Duodenal mucosa (tissue), 2 donors: ENCODE data around the gene SLC6A7.

Source experiments
- H3K27ac ChIP-seq: one replicate; pipeline ENCODE4 v1.7.0; 2013; ENCODE audit warnings: low read depth, low read length
- H3K27me3 ChIP-seq, 2 donors: one replicate each; pipeline ENCODE4 v1.7.0; 2013; ENCODE audit warnings: low read length in 2 of 2, control low read depth in 1 of 2; ENCODE audit not compliant: insufficient read depth in 2 of 2, control insufficient read depth in 1 of 2
- H3K36me3 ChIP-seq, 2 donors: one replicate each; pipeline ENCODE4 v1.7.0; 2013; ENCODE audit warnings: low read length in 2 of 2, control low read depth in 1 of 2; ENCODE audit not compliant: insufficient read depth in 2 of 2, control insufficient read depth in 1 of 2
- H3K4me1 ChIP-seq, 2 donors: one replicate each; pipeline ENCODE4 v1.7.0; 2013; ENCODE audit warnings: low read length in 2 of 2, control low read depth in 1 of 2; ENCODE audit not compliant: insufficient read depth in 2 of 2, control insufficient read depth in 1 of 2
- H3K4me3 ChIP-seq, 2 donors: one replicate each; pipeline ENCODE4 v1.7.0; 2013; ENCODE audit warnings: low read length in 2 of 2, low read depth in 1 of 2
- H3K9ac ChIP-seq, 2 donors: one replicate each; pipeline ENCODE4 v1.7.0; 2013; ENCODE audit warnings: low read length in 2 of 2, low read depth in 1 of 2
- H3K9me3 ChIP-seq, 2 donors: one replicate each; pipeline ENCODE4 v1.7.0; 2013; ENCODE audit warnings: low read length in 2 of 2, control low read depth in 1 of 2; ENCODE audit not compliant: control insufficient read depth in 1 of 2

SLC6A7 gene

DNA sequence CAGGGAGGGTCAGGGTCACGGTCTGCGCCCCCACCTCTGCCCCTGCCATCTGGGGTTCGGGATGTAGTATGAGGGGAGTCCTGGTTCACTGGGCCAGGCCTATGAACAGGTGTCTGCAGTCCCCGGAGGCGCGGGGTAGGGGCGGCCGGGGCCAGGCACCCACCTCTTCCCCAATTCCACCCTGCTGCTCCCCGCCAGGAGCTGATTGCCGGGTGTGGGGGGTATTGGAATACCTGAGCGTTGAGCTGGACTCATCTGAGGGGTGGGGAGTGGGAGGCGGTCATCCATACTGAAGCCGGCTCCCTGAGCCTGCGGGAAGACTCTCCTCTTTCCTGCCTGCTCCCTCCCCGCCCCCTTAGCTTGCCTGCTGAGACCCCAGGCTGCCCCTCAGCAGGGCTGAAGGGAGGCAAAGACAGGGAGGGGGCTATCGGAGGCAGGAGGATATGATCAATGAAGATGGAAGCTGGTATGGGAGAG is 679 bp downstream of the SLC6A7 start:
- Histone ChIP-seq H3K4me3 (no peak overlapping the region), H3K27ac (no peak overlapping the region), H3K9ac (no peak overlapping the region)

DNA sequence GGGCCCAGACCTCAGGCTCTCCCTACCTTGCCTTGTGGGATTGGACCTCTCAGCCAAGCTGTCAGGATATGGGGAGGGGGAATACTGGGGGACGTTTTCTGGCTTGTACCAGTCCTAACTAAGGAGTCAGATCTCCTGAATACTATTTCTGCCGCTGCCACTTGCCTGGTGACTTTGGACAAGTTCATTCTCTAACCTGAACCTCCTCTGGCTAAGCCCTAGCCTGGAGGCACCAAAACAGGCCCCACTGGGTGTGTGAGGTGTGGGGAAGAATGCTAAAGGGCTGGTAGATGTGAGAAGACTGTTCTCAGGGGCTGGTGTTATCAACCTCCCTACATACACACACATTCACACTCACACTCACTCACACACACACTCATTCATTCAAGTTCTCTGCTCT is 1.1 kb downstream of the SLC6A7 start:
- Histone ChIP-seq H3K4me3 (no peak overlapping the region), H3K27ac (no peak overlapping the region), H3K36me3 (no peaks in the 10 kb centered on the region), H3K4me1 (peaks cover 32 to 33% of the 10 kb centered on the region in 2 donors), H3K9ac (no peak overlapping the region), H3K27me3 (no peaks in the 10 kb centered on the region), H3K9me3 (no peaks in the 10 kb centered on the region)

More for the DNA sequence above, 679 bp downstream of the SLC6A7 start:
- H3K36me3 ChIP-seq: no peaks in the 10 kb centered on the region
- H3K9me3 ChIP-seq: no peaks in the 10 kb centered on the region
- peaks cover 36 to 37% of the 10 kb centered on the region in 2 donors for H3K4me1 ChIP-seq
- H3K27me3 ChIP-seq: no peaks in the 10 kb centered on the region

DNA sequence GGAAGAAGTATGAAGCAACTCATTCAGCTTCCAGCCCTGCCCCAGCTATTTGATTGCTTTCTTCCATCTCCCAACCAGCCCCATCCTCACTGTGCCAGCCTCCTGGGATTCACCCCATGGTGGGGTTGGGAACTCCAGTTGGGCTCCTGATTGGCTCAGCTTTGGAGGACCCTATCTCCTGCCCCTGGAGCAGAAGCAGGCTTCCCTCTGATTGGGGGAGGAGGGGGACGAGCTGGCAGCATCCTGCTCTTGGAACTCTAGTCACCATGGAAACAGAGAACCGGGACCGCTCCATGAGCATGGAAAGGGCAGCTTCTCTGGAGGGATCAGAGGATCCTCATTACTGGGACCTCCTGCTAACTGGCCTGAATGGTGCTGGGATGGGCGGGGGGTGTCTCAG is 2.6 kb downstream of the SLC6A7 start:
- Histone ChIP-seq H3K27me3 (no peaks in the 10 kb centered on the region), H3K9ac (no peak overlapping the region), H3K4me3 (no peak overlapping the region), H3K4me1 (peaks cover 17 to 22% of the 10 kb centered on the region in 2 donors), H3K27ac (no peak overlapping the region), H3K9me3 (no peaks in the 10 kb centered on the region), H3K36me3 (no peaks in the 10 kb centered on the region)

DNA sequence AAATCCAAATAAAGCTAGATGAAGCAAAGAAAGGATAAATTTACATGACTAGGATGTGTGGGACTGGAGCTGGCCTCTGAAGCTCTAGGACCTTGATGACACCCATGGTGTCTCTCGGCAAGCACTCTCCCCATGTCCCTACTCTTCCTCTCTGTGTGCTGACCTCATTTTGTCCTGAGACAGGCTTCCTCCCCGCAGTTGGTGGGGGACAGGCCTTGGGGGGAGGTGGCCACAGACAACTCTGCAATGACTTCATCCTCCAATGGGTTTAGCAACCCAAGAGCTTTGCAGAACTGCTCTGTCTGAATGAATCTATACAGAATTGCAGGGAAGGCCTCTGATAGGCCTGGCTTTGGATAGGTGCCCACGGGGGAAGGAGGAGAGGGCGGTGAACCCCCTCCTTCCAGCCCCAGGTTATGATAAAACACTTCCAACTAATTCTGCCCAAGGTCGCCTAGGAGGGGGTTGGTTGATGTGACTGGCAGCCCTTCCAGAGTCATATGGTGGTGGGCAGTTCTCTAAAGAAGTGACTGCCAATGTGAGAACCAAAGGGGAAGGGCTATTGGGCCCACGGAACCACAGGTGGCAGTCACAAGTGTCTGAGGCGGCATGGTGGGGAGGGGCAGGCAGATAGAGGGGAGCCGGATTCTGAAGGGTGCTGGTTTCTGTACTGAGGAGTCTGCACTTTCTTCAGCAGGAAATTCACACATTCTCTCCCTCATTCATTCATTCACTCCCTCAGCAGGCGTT is 6.0 kb downstream of the SLC6A7 start:
- Histone ChIP-seq H3K4me1 (no peaks in the 10 kb centered on the region), H3K4me3 (no peak overlapping the region), H3K36me3 (no peaks in the 10 kb centered on the region), H3K27ac (no peak overlapping the region), H3K9me3 (no peaks in the 10 kb centered on the region), H3K9ac (no peak overlapping the region), H3K27me3 (no peaks in the 10 kb centered on the region)

DNA sequence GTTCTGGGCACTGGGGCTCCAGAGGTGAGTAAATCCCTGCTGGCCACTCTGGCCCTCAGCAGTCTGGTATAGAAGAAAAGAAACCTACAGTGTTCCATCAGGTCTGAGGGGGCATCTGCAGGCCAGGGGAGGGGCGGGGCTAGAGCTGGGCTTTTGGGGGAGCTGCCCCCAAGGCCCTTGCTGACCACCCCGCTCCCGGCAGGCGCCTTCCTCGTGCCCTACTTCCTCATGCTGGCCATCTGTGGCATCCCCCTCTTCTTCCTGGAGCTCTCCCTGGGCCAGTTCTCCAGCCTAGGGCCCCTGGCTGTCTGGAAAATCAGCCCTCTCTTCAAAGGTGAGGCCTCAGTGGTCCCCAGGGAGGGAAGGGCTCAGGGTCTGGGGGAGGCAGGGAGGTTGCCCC is 6.7 kb downstream of the SLC6A7 start:
- Histone ChIP-seq H3K9ac (no peak overlapping the region), H3K27me3 (no peaks in the 10 kb centered on the region), H3K27ac (no peak overlapping the region), H3K4me1 (no peaks in the 10 kb centered on the region), H3K4me3 (no peak overlapping the region), H3K9me3 (no peaks in the 10 kb centered on the region), H3K36me3 (no peaks in the 10 kb centered on the region)

DNA sequence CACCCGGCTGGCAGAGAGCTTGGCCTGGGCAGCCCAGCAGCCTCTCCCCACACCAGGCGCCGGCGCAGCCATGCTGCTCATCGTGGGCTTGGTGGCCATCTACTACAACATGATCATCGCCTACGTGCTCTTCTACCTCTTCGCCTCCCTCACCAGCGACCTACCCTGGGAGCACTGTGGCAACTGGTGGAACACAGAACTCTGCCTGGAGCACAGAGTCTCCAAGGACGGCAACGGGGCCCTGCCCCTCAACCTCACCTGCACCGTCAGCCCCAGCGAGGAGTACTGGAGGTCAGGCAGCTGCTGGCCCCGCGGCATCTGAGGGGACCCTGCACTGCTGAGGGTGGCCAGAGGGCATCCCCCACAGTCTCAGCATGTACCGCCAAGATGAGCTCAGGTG is 7.1 kb downstream of the SLC6A7 start:
- Histone ChIP-seq H3K27ac (no peak overlapping the region), H3K9me3 (no peaks in the 10 kb centered on the region), H3K4me3 (no peak overlapping the region)

DNA sequence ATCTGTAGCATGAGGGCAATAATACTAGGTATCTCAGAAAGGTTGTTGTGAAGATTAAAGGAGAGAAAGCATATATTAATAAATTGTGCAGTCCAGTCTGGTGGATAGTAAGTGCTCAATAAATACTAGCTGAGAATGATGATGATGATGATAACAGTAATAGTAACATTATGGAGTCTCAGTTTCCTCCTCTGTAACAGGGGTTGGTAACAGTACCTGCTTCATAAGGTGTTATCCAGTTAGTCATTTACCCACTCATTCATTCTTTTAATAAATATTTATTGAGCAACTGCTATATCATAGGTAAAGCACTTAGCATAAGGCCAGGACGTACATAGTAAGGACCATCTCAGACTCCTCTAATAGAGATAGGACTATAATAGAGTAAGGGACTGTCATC is 7.6 kb downstream of the SLC6A7 start:
- no peaks in the 10 kb centered on the region for H3K36me3 ChIP-seq
- H3K4me3 ChIP-seq: no peak overlapping the region
- no peaks in the 10 kb centered on the region for H3K9me3 ChIP-seq
- H3K27me3 ChIP-seq: no peaks in the 10 kb centered on the region
- no peak overlapping the region for H3K27ac ChIP-seq
- no peak overlapping the region for H3K9ac ChIP-seq
- H3K4me1 ChIP-seq: no peaks in the 10 kb centered on the region

More for the DNA sequence above, 7.1 kb downstream of the SLC6A7 start:
- Histone ChIP-seq H3K36me3 (no peaks in the 10 kb centered on the region), H3K4me1 (no peaks in the 10 kb centered on the region), H3K9ac (no peak overlapping the region), H3K27me3 (no peaks in the 10 kb centered on the region)

DNA sequence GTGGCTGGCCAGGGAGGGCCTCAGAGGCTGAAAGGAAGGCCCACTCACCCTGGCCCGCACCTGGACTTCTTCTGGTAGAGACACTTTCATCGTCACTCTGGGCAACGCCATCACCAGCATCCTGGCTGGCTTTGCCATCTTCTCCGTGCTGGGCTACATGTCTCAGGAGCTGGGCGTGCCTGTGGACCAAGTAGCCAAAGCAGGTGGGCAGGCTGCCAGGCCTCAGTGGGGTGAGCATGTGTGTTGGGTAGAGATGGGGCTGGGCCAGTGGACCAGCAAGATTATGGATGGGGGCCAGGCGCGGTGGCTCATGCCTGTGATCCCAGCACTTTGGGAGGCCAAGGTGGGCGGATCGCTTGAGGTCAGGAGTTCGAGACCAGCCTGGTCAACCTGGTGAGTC is 12.6 kb downstream of the SLC6A7 start:
- Histone ChIP-seq H3K27me3 (no peaks in the 10 kb centered on the region), H3K9ac (no peak overlapping the region), H3K9me3 (no peaks in the 10 kb centered on the region), H3K36me3 (no peaks in the 10 kb centered on the region), H3K27ac (no peak overlapping the region), H3K4me3 (no peak overlapping the region), H3K4me1 (no peaks in the 10 kb centered on the region)

DNA sequence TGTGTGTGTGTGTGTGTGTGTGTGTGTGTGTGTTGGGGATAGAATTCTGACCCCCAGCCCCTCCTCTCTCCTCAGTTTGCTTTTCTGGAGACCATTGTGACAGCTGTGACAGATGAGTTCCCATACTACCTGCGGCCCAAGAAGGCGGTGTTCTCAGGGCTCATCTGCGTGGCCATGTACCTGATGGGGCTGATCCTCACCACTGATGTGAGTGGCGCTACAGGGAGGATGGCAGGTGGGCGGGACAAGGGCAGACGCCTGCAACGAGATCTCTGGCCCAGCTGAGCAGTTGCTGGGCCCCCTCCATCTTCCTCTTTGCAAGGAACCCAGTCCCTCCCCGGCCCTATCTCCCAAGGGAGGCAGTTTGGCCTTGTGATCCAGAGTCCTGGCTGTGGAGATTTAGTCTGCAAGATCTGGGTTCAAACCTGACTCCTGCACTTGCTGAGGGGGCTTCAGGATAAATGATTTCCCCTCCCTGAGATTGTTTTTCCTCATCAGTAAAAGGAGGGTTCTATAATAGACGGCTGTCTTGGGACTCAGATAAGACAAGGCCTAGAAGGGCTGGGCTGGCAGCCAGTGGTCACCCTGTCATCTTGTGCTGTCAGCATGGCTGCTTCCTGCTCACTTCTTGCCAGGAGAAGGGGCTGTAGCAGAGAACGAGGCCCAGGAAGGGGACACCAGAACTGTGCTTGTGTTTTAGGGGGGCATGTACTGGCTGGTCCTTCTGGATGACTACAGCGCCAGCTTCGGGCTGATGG is 14.1 kb downstream of the SLC6A7 start:
- H3K4me1 ChIP-seq: peaks cover 7% of the 10 kb centered on the region in 2 donors
- no peak overlapping the region for H3K4me3 ChIP-seq
- H3K9me3 ChIP-seq: no peaks in the 10 kb centered on the region
- no peaks in the 10 kb centered on the region for H3K27me3 ChIP-seq
- no peak overlapping the region for H3K27ac ChIP-seq
- H3K9ac ChIP-seq: no peak overlapping the region
- H3K36me3 ChIP-seq: no peaks in the 10 kb centered on the region

DNA sequence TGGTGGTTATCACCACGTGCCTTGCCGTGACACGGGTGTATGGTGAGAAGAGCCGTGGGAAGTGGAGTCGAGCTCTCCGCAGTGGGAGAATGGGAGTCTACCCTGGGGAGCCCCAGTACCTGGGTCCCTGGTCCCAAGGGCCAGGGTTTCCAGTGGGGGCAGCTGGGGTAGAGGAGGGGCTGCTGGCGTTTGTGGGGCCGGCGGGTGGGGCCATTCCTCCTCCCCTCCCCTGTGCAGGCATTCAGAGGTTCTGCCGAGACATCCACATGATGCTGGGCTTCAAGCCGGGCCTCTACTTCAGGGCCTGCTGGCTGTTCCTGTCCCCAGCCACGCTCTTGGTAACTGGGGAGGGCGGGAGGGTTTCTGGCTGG is 14.7 kb downstream of the SLC6A7 start:
- Histone ChIP-seq H3K36me3 (no peaks in the 10 kb centered on the region), H3K9ac (no peak overlapping the region), H3K4me3 (no peak overlapping the region)

More for the DNA sequence above, 14.7 kb downstream of the SLC6A7 start:
- H3K4me1 ChIP-seq: peaks cover 12 to 13% of the 10 kb centered on the region in 2 donors
- H3K27me3 ChIP-seq: no peaks in the 10 kb centered on the region
- H3K27ac ChIP-seq: no peak overlapping the region
- no peaks in the 10 kb centered on the region for H3K9me3 ChIP-seq
